KOPT-K1 (cell line): Measurements from ENCODE around the gene APLP2.

ENCODE experiments used
- H3K27ac ChIP-seq: fragments of 200-600 bp; sonication (generic); 2 replicates; pipeline ENCODE4 v1.5.1; 2016; ENCODE audit warnings: antibody characterized with exemption, mild to moderate bottlenecking, low read depth, low read length; ENCODE audit not compliant: poor library complexity, severe bottlenecking
- H3K36me3 ChIP-seq: fragments of 200-600 bp; sonication (generic); 2 replicates; pipeline ENCODE4 v1.5.1; 2017; ENCODE audit warnings: antibody characterized with exemption, mild to moderate bottlenecking, low read length, moderate library complexity; ENCODE audit not compliant: insufficient read depth
- H3K9me3 ChIP-seq: fragments of 200-600 bp; sonication (generic); 2 replicates; pipeline ENCODE4 v1.5.1; 2017; ENCODE audit warnings: antibody characterized with exemption, low read length, mild to moderate bottlenecking; ENCODE audit not compliant: insufficient read depth, poor library complexity, severe bottlenecking

The APLP2 gene

GRCh38 chr11:130112071-130112830 lies 42.6 kb downstream of the APLP2 start:
- Histone ChIP-seq H3K9me3 (no peaks in the 10 kb centered on the region), H3K36me3 (peaks cover 10% of the 10 kb centered on the region; the same call in 1 of the 2 replicates), H3K27ac (peak overlapping the region; percentile 67)

- H3K27ac ChIP-seq, result no peak overlapping the region
- H3K36me3 ChIP-seq, result peaks cover 10% of the 10 kb centered on the region; the same call in 1 of the 2 replicates
- H3K9me3 ChIP-seq, result no peaks in the 10 kb centered on the region
Measured at GRCh38 chr11:130114281-130114680, 44.6 kb downstream of the APLP2 start.

GRCh38 chr11:130114726-130115125 lies 45.0 kb downstream of the APLP2 start:
- Histone ChIP-seq H3K27ac (no peak overlapping the region), H3K36me3 (peaks cover 10% of the 10 kb centered on the region; the same call in 1 of the 2 replicates), H3K9me3 (no peaks in the 10 kb centered on the region)

DNA sequence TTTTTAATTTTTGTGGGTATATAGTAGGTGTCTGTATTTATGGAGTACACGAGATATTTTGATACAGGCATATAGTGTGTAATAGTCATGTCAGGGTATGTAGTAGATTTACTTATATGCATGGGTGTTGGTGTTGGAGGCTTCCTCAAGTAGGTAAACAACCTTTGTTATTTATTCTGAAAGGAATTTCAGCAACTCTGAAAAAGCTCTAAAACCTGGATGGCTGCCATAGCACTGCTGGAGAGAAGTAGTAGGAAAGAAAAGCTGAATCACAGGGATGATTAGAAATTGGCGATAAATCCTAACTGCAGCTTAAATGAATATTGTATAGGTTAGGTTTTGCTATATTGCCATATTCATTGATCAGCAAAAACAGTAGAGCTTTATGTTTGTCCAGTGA lies 45.5 kb downstream of the APLP2 start:
- H3K9me3 ChIP-seq, result no peaks in the 10 kb centered on the region
- H3K27ac ChIP-seq, result no peak overlapping the region
- H3K36me3 ChIP-seq, result peaks cover 10% of the 10 kb centered on the region; the same call in 1 of the 2 replicates

DNA sequence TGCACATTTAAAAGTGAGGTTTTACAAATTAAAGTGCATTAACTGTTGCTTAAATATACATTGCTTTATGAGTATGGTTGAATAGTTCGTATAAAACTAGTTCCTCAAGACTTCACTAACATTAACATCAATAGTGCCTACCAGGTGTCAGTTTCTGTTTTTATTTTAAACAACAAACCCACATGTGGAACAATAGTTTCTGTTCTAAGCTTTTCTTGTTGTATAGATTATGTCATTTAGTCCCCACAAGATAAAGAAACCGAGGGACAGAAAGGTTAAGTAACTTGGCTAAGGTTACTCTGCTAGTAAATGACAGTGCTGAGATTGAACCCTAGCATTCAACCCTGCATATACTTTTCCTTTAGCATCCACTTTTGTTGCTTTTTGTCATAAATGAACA lies 48.5 kb downstream of the APLP2 start:
- peak overlapping the region; percentile 49 for H3K27ac ChIP-seq
- H3K36me3 ChIP-seq, result peaks cover 18% of the 10 kb centered on the region
- no peaks in the 10 kb centered on the region for H3K9me3 ChIP-seq

DNA sequence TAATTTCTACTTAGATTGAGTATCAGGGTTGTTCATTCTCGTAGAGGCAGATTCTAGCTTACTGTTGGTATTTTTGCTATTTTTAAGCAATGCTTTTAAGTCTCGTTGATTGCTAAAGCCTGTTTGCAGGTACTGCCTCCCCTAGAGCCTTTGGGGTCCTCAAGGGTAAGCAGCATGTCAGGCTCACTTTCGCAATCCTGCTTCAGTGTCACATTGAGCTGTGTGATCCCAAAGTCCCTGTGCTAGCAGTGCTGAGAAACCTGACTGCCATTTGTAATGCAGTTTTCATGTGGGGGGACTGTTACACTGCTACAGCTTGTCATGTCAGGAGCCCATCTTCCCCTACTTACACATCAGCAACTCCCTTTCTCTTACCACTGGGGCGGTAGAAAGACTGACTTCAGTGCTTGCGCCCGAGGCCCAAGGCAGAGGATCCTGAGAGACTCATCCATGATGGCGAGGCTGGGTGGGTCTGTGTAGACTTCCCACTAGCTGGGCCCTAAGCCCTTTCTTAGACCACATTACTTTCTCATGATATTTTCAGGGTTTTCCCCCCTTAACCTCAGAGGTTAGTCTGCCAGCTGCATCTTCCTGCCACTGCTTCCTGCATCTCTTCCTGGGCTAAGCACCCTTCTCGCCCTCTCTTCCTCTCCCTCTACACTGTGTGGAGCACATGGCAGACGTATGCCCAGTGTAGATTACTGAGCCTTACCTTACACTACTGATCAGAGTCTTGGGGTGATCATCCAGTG lies 49.1 kb downstream of the APLP2 start:
- no peaks in the 10 kb centered on the region for H3K9me3 ChIP-seq
- peak overlapping the region; percentile 49 for H3K27ac ChIP-seq
- peaks cover 24% of the 10 kb centered on the region for H3K36me3 ChIP-seq

DNA sequence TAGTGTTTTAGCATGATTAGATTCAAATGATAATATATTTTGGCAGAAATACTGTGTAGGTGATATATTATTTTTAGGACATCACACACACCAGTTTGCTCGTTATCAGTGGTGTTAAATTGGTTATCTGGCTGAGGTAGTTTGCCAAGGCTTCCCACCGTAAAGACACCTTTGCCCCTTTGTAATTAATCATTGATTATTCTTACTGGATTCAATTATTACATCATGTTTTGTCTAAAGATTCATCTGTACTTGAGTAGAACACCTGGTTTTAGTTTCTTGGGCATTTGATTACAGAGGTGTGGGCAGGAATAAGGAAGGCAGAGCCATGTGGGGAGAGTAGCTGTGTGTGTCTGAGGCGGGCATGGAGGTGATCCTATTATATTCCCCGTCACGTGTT lies 50.4 kb downstream of the APLP2 start:
- H3K9me3 ChIP-seq, result no peaks in the 10 kb centered on the region
- H3K36me3 ChIP-seq, result peaks cover 36% of the 10 kb centered on the region
- H3K27ac ChIP-seq, result no peak overlapping the region

GRCh38 chr11:130121445-130121978 lies 51.8 kb downstream of the APLP2 start:
- no peak overlapping the region for H3K27ac ChIP-seq
- H3K36me3 ChIP-seq, result peaks cover 43% of the 10 kb centered on the region
- H3K9me3 ChIP-seq, result no peaks in the 10 kb centered on the region

DNA sequence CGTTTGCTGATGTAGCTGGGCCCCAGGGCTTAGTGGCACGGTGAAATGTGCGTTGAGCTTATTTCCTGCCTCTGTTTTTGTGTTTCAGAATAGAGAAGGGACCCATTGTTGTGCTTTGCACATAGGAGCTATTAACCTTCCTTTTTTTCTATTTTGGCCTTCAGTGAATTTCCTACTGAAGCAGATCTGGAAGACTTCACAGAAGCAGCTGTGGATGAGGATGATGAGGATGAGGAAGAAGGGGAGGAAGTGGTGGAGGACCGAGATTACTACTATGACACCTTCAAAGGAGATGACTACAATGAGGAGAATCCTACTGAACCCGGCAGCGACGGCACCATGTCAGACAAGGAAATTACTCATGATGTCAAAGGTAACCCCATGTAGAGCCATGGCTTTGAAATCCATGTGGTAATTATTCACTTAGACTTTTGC lies 52.5 kb downstream of the APLP2 start:
- H3K27ac ChIP-seq, result no peak overlapping the region
- peaks cover 44% of the 10 kb centered on the region for H3K36me3 ChIP-seq
- H3K9me3 ChIP-seq, result no peaks in the 10 kb centered on the region

DNA sequence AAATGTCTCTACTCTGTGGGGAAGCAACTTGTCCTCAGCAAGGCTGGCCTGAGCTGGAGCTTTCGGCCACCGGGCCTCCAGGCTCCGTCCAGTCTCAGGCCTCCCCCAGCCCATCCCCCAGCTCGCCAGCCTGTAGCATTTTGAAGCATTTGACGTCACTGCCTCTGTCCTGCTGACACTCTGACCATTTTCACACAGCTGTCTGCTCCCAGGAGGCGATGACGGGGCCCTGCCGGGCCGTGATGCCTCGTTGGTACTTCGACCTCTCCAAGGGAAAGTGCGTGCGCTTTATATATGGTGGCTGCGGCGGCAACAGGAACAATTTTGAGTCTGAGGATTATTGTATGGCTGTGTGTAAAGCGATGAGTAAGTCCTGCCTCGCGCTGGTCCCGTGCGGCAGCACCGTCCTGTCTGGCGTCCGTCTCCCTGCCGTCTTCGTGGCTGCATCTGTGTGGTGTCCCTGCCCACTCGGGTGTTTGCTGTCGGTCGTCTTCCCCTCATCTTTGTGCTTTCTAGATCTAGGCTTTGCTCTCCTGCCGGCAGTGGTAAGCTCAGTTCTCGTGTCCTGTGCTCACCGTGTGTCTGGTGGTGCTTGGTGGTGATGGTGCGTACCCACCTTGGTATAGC lies 53.8 kb downstream of the APLP2 start:
- Histone ChIP-seq H3K27ac (no peak overlapping the region), H3K36me3 (peaks cover 58% of the 10 kb centered on the region), H3K9me3 (no peaks in the 10 kb centered on the region)

GRCh38 chr11:130124096-130124495 lies 54.4 kb downstream of the APLP2 start:
- Histone ChIP-seq H3K27ac (no peak overlapping the region), H3K36me3 (peaks cover 64% of the 10 kb centered on the region), H3K9me3 (no peaks in the 10 kb centered on the region)

DNA sequence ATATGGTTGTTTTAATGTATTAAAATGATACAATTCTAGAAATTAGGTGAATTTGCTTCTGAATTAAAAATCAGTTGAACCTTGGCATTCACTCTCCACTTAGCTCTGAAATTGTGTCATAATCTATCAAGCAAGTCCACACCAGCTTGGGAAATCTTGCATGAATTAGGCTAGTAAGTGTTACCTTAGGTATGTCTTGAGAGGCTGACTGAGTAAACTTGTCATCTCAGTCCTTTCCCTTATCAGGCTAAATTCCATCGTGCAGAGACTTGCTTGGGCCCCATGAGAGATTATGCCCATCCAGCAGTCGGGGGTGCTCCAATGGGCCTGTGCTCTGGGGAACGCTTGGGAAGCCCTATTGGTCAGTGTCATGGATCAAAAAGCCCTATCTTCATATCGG lies 55.9 kb downstream of the APLP2 start:
- H3K9me3 ChIP-seq, result no peaks in the 10 kb centered on the region
- peaks cover 79% of the 10 kb centered on the region for H3K36me3 ChIP-seq
- H3K27ac ChIP-seq, result no peak overlapping the region

DNA sequence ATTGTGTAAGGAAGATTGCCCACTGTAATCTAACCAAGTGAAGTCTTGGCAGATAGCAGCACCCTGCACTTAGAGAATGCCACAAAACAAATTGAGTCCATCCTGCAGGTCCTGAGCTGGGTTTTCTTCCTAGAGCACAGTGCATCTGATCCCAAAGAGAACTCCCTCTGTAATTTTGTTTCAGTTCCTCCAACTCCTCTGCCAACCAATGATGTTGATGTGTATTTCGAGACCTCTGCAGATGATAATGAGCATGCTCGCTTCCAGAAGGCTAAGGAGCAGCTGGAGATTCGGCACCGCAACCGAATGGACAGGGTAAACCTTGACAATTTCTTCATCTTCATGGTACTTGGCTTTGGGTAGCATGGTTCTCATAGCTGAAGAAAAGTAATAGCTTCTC lies 56.8 kb downstream of the APLP2 start:
- Histone ChIP-seq H3K36me3 (peaks cover 87% of the 10 kb centered on the region), H3K9me3 (no peaks in the 10 kb centered on the region), H3K27ac (no peak overlapping the region)

DNA sequence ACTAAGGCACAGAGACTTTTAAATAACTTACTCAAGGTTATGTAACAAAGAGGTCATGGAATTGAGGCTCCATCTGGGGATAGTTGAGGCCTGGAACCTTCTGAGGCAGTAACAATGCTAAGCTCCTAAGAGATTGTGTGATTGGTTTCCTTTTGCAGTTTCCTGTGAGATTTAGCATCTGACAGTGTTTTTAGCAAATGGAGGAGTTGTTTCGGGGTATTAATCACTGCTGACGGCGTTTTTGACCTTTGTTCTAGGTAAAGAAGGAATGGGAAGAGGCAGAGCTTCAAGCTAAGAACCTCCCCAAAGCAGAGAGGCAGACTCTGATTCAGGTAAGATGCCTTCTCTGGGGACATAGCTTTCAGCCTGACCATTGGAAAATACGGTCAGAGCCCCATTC lies 57.8 kb downstream of the APLP2 start:
- Histone ChIP-seq H3K36me3 (peaks cover 82% of the 10 kb centered on the region), H3K9me3 (no peaks in the 10 kb centered on the region), H3K27ac (no peak overlapping the region)

GRCh38 chr11:130128626-130129025 lies 58.9 kb downstream of the APLP2 start:
- H3K27ac ChIP-seq, result no peak overlapping the region
- no peaks in the 10 kb centered on the region for H3K9me3 ChIP-seq
- H3K36me3 ChIP-seq, result peaks cover 77% of the 10 kb centered on the region
